ENCODE results near the gene ZNF219.
"Not testable (repeated sequence)": the region's sequence is repeated elsewhere in the genome, so short reads cannot be mapped to it uniquely, and the experiment has no call there.

ZNF219 gene

DNA sequence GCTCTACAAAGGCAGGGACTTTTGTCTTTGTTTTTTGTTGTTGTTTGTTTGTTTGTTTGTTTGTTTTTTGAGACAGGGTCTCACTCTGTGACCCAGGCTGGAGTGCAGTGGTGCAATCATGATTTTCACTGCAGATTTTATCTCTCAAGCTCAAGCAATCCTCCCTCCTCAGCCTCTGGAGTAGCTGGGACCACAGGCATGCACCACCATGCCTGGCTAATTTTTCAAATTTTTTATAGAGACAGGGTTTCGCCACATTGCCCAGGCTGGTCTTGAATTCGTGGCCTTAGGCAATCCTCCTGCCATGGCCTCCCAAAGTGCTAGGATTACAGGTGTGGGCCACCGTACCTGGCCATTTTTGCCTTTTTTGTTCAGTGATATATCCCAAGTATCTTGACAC, 57.5 kb downstream of the ZNF219 start:
- DNase-seq = not testable (repeated sequence)

DNA sequence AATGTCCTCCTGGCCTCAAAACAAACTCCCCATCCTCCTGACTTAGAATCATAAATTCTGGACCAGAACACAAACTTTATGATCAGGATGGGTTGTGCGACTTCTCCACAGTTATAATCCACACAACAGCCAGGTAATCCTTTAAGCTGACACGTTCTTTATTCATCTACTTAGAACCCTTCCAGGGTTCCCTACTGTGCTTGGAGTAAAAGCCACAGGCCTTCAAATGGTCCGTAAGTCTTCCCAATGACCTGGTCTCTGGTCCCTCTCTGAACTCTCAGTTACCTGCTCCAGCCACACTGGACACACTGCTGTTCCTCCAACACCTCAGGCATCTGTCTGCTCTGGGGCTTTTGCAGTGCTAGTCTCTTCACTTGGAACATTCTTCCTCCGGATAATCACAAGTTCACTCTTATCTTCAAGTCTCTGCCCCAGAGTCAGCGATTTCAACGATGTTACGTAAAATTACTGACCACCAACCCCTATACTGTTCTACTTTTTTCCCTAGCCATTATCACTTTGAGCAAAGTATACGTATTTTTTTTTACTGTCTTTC, 58.0 kb downstream of the ZNF219 start:
- no peak for DNase-seq

Data from NCI-H524 treated with DMSO at 0.1 percent for 48 hours (cell line).